Measurements from ENCODE around the gene VPS36. TPM values are rescaled to one million over a fixed set of nuclear protein-coding genes. Genes with fewer than 3 reads are reported as not detected.
"Not testable (repeated sequence)": the region's sequence is repeated elsewhere in the genome, so short reads cannot be mapped to it uniquely, and the experiment has no call there.

The VPS36 gene
- total RNA-seq, 2 donors from 2014 or later, result 42.1 to 100 TPM

DNA sequence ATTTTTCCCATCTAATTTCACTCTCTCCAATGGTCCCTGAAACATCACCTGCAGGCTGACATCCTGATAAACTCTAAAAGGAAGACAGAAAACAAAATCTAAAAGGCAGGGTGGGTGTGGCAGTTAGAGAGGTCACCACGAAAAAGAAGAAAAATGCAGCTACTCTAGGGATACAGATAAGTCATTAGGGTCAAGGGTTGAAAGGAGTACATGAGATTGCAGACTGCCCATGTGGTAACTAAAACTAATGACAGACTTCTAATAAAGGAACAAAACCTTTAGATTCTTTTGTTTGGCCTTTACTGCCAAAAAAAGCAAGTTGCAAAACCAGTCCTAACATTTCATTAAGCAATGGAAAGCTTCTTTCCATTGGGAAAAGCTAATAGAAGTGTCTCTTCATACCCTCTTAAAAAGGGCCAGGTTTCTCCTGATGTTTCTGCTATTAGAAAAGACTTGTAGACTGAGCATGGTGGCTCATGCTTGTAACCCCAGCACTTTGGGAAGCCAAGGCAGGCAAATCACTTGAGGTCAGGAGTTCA is 75.5 kb downstream of the VPS36 start:
- Histone ChIP-seq H3K27ac (no peak overlapping the region), H3K9me3 (no peaks in the 10 kb centered on the region), H3K27me3 (replicated peaks; ENCODE audit: insufficient read depth) (no peaks in the 10 kb centered on the region), H3K36me3 (no peaks in the 10 kb centered on the region), H3K4me1 (ENCODE audit: control insufficient read depth in 1 of 2, low read depth in 2 of 2) (no peaks in the 10 kb centered on the region), H3K4me3 (no peak overlapping the region)
- ATAC-seq (ENCODE audit: insufficient number of reproducible peaks, low FRiP score, low read depth) (no peak), DNase-seq (ENCODE audit: low spot score) (no peak)
- TF ChIP-seq, protein P1, sequence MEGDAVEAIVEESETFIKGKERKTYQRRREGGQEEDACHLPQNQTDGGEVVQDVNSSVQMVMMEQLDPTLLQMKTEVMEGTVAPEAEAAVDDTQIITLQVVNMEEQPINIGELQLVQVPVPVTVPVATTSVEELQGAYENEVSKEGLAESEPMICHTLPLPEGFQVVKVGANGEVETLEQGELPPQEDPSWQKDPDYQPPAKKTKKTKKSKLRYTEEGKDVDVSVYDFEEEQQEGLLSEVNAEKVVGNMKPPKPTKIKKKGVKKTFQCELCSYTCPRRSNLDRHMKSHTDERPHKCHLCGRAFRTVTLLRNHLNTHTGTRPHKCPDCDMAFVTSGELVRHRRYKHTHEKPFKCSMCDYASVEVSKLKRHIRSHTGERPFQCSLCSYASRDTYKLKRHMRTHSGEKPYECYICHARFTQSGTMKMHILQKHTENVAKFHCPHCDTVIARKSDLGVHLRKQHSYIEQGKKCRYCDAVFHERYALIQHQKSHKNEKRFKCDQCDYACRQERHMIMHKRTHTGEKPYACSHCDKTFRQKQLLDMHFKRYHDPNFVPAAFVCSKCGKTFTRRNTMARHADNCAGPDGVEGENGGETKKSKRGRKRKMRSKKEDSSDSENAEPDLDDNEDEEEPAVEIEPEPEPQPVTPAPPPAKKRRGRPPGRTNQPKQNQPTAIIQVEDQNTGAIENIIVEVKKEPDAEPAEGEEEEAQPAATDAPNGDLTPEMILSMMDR (IDR thresholded peaks at IDR 0.05), result no peak

DNA sequence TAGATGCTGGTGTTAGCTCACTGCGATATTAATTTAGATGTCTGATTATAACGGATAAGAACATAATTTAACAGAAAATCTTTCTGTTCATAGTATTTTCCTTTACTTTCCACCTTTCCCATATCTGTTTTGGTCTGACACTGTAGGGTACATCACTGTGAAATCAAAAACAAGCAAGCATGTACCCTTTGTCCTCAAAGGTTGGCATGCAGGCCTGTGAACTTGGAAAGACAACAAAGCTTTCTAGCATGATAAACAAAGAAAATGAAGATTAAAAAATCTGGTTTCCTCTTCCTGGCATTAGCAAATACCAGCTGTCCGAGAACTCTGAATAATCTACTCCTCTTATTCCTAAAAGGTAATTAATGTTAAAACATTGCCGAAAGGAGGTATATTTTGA is 76.0 kb downstream of the VPS36 start:
- Histone ChIP-seq H3K27ac (no peak overlapping the region), H3K4me1 (ENCODE audit: control insufficient read depth in 1 of 2, low read depth in 2 of 2) (no peaks in the 10 kb centered on the region), H3K9me3 (no peaks in the 10 kb centered on the region), H3K36me3 (no peaks in the 10 kb centered on the region), H3K4me3 (no peak overlapping the region), H3K27me3 (replicated peaks; ENCODE audit: insufficient read depth) (no peaks in the 10 kb centered on the region)
- ATAC-seq (ENCODE audit: insufficient number of reproducible peaks, low FRiP score, low read depth) (no peak), DNase-seq (ENCODE audit: low spot score) (no peak)
- TF ChIP-seq, protein P1 (IDR thresholded peaks at IDR 0.05), result no peak

DNA sequence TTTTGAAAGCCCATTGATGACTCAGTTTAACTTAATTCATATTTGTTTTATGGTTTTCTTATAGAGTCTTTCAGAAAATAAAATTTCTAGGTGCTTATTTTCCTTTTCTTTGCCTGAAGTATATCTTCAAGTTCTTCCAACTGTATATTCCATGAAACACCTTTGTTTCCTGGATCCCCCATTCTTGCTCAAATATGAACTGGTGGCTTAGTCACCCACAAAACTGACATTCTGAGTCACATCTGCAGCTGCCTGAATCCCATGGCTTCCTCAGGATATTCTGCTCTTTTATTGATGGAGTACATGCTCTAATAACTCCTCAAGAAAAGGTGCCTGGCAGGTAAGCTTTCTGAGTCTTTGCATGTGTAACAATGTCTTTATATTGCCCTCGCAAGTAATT is 77.2 kb downstream of the VPS36 start:
- not testable (repeated sequence) for H3K9me3 ChIP-seq; H3K4me1 ChIP-seq (ENCODE audit: control insufficient read depth in 1 of 2, low read depth in 2 of 2); H3K27me3 ChIP-seq (replicated peaks; ENCODE audit: insufficient read depth); H3K4me3 ChIP-seq; DNase-seq (ENCODE audit: low spot score); ATAC-seq (ENCODE audit: insufficient number of reproducible peaks, low FRiP score, low read depth); H3K36me3 ChIP-seq; H3K27ac ChIP-seq

DNA sequence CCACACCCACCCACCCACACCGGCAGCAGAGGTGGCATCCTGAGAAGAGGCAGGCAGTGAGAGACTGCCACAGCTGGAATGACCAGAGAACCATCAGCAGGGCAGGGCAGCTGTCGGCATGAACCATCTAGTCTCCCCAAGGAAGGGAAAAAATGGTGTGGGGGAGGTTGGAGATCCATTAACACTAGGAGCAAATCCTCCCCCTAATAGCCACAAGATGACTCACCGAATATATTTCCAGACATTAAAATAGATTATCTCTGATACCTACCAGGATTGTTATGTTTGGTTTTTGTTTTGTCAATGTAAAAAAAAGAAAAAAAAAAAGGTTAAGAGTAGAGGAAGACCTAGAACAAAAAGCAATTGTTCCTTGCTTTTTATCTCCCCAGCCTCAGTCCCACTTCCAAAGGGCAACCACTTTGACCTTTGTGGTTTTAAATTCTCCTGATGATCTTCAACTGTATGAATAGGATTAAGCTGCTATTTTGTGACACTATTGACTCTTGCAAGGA is 78.6 kb downstream of the VPS36 start:
- Histone ChIP-seq H3K4me3 (no peak overlapping the region), H3K9me3 (no peaks in the 10 kb centered on the region), H3K4me1 (ENCODE audit: control insufficient read depth in 1 of 2, low read depth in 2 of 2) (no peaks in the 10 kb centered on the region), H3K36me3 (no peaks in the 10 kb centered on the region), H3K27ac (no peak overlapping the region), H3K27me3 (replicated peaks; ENCODE audit: insufficient read depth) (no peaks in the 10 kb centered on the region)
- DNase-seq (ENCODE audit: low spot score) (no peak), ATAC-seq (ENCODE audit: insufficient number of reproducible peaks, low FRiP score, low read depth) (no peak)
- TF ChIP-seq, protein P1 (IDR thresholded peaks at IDR 0.05), result no peak

DNA sequence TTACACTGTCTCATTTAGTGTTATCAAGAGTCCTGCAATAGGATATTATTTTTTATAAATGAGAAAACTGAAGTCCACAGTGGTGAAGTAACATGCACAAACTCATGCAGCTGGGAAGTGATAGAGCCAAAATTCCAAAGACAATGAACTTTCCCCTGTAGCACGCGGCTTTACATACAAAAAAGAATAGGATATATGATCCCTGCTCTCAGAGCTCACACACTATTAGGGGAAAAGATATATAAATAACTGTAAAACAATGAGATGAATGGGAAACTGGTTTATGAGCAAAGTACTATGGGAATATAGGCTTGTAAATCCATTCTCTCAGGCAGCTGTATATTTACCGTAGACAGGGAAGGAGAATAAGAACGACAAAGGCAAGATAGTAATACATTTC is 84.1 kb downstream of the VPS36 start:
- Histone ChIP-seq H3K9me3 (no peaks in the 10 kb centered on the region), H3K4me3 (no peak overlapping the region), H3K36me3 (no peaks in the 10 kb centered on the region), H3K4me1 (ENCODE audit: control insufficient read depth in 1 of 2, low read depth in 2 of 2) (no peaks in the 10 kb centered on the region), H3K27me3 (replicated peaks; ENCODE audit: insufficient read depth) (no peaks in the 10 kb centered on the region), H3K27ac (no peak overlapping the region)
- TF ChIP-seq, protein P1 (IDR thresholded peaks at IDR 0.05), result no peak
- DNase-seq (ENCODE audit: low spot score) (no peak), ATAC-seq (ENCODE audit: insufficient number of reproducible peaks, low FRiP score, low read depth) (no peak)

Other genes starting within 250 kb of the VPS36 start
- 1 to 10 TPM; 2.7 to 4.1 TPM for gene THSD1, start 44.5 kb downstream of the VPS36 start, total RNA-seq
- gene CKAP2, start 4.8 kb upstream of the VPS36 start, total RNA-seq, result 1 to 10 TPM; 4.6 to 5.1 TPM
- 1 to 10 TPM; 6.9 to 8.7 TPM for gene HNRNPA1L2, start 191.8 kb upstream of the VPS36 start, total RNA-seq
- gene SUGT1, start 202.2 kb upstream of the VPS36 start, total RNA-seq, result 10 to 100 TPM; 30.8 to 36.0 TPM

All from thoracic aorta (tissue), 2 donors.